CD1c-positive myeloid dendritic cell (primary cell): ENCODE results near the gene ZNF248.
"Not testable (repeated sequence)": the region's sequence is repeated elsewhere in the genome, so short reads cannot be mapped to it uniquely, and the experiment has no call there.

Experiments
- DNase-seq: peaks from one replicate; pipeline ENCODE4 v3.0.0-alpha.2; 2016; ENCODE audit errors: extremely low spot score

The ZNF248 gene

DNA sequence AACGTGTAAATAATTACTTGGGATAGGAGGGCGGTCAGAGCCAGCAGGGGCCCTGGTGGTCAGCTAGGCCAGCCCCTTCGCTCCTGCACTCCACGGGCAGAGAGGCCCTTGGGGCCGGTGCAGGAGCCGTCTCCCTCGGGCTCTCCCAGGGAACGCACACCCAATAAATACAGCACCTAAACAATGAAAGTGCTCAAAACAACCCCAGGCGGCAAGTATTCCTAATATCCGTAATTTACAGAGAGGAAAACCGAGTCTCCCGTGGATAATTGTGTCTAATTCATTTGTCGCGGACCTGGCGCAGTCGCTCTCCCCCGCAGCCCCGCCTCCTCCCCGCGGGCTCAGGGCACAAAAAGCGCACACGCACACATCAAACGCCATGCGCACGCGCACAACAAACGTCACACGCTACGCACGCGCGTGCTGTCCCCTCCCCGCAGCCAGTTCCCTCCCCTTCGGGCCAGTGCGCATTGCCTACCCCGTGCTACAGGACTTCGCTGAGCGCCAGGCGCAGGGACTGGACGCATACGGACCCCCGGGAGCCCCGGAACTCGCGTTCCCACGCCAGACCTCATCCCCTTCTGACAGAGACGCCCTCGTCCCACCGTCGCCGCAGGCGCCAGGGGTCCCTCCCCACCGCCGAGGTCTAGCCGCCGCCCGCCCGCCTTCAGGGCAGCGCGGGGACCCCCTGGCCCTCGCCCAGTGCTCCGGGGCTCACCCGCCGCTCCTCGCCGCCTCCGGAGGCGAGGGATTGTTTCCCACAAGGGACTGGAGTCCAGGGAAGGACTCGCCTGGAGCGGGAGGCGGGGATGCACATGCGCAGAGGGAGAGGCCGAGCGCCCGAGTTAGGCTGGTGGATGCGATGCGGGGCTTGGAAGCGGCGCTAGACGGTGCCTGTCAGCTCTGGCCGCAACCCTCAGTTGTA lies at the start of gene ZNF248:
Gene ZNF248, minus strand, starts transcription at position 324 of the 925 bp plus-strand sequence. CDS start 1,300 bp downstream, outside the sequence.
- peak; percentile 99 for DNase-seq

DNA sequence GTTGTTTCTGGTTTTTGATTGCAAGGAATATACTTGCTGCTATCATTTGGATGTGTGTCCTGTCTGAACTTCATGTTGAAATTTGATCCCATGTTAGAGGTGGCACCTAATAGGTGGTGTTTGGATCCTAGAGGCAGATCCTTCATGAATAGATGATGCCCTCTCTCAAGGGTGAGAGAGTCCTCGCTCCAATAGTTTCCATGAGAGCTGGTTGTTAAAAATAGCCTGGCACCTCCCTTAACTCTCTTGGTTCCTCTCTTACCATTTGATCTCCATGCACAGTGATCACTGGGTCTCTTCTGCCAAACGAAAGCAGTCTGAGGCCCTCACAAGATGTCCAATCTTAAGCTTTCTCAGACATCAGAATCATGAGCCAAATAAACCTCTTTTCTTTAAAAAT lies 49.0 kb upstream of the ZNF248 start:
- no peak for DNase-seq

DNA sequence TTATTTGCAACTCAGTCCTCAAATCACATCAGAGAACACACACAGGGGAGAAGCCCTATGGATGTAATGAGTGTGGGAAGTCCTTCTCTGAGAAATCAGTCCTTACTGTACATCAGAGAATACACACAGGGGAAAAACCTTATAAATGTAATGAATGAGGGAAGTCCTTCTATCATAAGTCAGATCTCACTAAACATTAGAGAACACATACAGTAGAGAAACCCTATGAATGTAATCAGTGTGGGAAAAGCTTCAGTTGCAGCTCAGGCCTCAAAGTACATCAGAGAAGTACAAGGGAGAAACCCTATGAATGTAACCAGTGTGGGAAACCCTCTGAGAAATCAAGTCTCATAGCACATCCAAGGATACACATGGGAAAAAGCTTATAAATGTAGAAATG lies 39.0 kb upstream of the ZNF248 start:
- no peak for DNase-seq

DNA sequence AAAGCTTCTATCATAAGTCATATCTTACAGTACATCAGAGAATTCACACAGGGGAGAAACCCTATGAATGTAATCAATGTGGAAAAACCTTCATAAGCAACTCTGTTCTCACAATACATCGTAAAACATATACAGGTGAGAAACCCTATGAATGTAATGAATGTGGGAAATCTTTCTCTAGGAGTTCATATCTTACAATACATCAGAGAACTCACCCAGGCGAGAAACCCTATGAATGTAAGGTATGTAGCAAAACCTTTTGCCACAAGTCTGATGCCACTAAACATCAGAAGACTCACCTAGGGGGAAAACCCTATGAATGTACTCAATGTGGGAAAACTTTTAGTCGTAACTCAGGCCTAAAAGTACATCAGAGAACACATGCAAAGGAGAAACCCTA lies 38.3 kb upstream of the ZNF248 start:
- DNase-seq: no peak

DNA sequence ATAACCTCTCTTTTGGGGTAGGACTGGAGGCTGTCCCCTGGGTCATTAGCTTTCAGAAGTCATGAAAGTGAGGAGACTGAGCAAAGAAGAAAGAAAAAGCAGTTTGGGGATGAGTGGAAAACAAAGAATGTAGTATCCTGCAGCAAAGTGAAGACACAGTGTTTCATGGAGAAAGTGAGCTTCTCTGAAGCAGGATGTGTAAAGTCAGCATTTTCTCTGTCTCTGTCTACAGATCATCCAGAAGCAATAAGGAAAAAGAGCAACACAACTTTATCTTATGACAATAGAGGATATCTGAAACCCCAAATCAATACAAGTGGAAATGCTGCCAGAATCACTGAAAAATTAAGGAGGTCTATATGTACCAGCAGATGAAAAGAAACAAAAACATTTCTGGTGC lies 28.4 kb upstream of the ZNF248 start:
- no peak for DNase-seq

DNA sequence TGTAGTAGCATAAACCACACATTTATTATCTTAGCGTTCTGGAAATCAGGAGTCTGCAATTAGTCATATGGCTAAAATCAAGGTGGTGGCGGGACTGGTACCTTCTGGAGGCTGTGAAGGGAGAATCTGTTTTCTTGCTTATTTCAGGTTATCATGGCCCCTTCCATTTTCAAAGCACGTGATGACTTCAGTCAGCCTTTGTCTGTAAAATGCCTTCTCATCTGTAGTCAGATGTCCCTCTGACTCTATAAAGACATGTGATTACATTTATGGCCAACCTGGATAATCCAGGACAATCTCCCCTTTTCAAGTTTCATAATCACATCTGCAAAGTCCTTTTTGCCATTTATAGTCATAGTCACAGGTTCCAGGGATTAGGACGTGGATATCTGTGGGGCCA lies 15.5 kb upstream of the ZNF248 start:
- DNase-seq: no peak

DNA sequence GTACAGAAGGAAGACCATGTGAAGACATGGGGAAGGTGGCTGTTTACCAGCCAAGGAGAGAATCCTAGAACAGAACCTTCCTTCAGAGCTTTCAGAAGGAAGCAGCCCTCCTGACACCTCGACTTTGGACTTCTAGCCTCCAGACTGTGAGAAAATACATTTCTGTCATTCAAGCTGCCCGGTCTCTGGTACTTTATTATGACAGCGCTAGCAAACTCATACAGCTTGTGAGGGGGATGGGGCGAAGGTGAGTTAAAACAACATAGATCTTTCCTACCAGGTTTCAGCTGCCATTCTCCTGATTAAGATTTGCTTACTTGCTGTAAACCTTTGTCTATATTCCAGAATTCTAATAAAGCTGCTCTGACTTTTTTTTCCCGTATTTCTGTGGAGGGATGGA lies 14.9 kb upstream of the ZNF248 start:
- DNase-seq: no peak

DNA sequence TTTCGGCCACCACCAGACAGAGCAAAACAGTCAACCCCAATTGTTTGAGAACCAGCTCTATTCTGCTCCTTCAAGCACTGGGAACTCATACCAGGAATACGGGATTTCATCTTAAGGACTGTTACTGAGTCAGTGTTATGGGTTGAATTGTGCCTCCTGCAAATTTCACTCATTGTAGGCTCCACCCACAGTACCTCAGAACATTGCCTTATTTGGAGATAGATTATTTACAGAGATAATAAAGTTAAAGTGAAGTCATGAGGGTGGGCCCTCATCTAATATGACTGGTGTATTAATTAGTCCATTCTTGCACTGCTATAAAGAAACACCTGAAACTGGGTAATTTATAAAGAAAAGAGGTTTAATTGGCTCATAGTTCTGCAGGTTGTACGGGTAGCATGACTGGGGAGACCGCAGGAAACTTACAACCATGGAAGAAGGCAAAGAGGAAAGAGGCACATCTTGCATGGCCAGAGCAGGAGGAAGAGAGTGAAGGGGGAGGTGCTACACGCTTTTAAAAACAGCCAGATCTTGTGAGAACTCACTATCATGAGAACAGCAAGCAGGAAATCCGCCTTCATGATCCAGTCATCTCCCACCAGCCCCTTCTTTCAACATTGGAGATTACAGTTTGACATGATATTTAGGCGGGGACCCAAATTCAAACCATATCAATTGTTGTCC lies 14.3 kb upstream of the ZNF248 start:
- DNase-seq: no peak

DNA sequence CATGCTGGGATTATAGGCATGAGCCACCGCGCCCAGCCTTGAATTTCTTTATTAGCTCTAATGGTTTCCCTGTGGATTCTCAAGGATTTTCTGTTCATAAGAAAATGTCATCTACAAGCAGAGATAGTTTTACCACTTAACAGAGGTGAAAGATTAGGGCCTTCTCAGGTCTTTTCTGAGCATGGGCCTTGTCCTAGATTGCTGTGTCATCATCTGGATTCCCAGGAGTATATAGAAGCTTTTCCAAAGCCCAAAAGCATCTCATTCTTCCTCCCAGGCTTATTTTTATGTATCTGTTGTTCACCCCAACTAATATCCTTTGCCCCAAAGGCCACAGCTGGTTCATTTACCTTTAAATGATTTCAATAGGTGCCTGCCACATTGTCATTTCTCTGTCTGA lies 13.7 kb upstream of the ZNF248 start:
- DNase-seq: no peak

DNA sequence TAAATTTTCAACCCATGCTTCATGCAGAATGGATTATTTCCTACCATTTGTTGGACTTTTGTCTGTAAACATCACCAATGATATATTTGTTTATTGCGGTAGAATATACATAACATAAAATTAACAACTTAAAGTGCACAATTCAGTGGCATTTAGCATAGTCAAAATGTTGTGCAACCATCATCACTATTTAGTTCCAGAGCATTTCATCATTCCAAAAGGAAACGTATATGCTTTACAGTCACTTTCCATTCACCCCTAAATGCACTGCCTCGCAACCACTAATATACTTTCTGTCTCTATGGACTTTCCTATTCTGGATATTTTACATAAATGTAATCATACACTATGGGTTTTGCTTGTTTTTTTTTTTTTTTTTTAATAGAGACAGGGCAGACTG lies 11.4 kb upstream of the ZNF248 start:
- no peak for DNase-seq

DNA sequence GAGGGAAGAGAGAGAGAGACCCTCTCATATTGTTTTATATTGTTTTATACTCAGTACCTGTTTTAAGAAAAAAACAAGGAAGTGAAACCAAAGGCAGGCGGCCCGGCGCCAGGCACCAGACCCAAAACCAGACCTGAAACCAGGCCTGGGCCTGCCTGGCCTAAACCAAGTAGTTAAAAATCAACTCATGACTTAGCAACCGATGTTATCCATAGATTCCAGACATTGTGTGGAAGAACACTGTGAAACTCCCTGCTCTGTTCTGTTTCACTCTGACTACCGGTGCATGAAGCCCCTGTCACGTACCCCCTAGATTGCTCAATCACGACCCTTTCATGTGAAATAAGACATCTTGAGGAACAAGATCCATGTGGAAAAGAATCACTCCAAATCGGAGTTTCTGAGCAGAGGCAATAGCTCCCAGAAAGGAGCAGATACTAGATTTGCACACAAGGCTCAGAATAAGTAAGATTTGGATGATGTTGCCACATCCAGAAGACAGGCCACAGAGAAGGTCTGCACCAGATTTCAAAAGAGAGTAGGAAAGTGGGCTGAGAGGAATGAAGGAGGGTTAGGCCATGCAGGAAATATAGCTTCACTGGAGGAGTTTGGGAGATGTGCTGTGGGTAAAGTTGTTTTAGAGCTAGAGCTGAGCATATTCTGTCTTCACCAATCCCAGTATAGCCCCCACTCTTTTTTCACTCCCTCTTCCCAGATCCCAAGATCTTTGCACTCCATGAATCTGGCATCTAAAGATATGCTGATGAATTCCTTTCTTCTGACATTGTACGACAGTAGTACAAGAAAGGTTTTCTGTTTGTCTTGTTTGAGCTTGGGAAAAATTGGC lies 8.8 kb upstream of the ZNF248 start:
- peak; percentile 20 for DNase-seq

DNA sequence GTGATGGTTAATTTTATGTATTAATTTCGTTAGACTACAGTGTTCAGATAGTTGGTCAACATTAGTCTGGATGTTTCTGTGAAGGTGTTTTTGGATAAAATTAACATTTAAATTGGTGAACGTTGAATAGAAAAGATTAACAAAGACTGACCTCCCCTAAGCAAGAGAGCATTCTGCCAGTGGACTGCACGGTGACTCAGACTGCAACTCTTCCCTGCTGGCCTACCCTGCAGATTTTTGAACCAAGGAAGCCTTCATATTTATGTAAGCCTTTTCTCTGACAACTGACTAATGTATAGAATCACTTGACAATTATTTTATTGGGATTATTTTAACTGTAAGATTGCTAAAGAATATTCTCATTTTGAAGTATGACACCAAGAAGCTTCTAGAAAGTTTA lies 7.9 kb upstream of the ZNF248 start:
- no peak for DNase-seq

DNA sequence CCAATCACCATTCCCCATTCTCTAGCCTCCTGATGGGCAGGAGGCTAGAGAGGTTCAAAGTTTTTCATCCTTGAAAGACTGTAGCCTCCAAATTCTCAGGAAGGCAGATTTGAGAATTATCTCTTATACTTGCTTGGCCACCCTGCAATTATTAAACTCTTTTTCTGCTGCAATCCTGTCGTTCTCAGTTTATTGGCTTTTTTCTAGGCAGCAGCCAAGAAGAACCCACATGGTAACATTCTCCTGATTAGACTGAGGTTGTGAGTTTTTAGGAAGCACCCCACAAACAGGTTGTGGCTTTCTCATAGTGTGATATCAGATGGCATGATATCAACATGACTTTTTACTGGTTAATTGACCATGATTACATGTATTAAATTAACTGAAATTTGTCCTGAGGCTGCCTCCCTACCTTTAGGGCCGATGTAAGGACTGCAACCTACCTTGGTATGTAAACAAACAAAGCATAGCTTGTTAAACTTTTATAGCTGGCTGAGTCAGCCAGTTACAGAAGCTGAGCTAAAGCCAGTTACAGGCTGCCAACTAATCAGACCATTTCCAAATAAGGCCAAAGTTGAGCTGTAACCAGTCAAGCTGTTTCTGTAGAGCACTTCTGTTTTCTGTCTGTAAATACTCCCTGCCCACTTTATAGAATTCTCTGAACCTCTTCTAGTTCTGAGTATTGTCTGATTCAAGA lies 3.2 kb upstream of the ZNF248 start:
- DNase-seq: peak; percentile 61

DNA sequence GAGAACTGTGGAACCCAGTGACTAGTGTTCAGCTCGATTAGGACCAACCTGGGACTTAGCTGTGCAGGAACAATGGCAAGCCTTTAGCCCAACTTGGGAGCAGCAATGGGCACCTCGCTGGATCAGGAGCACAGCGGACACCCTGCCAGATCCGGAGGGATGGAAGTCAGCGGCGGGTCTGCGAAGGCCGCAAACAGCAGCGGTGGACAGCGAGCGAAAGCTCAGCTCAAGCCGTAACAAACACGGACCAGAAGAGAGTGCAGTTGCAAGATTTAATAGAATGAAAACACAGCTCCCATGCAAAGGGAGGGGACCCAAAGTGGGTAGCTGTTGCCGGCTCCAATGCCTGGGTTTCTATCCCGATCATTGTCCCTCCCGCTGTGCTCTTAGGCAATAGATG lies 1.9 kb upstream of the ZNF248 start:
- not testable (repeated sequence) for DNase-seq

DNA sequence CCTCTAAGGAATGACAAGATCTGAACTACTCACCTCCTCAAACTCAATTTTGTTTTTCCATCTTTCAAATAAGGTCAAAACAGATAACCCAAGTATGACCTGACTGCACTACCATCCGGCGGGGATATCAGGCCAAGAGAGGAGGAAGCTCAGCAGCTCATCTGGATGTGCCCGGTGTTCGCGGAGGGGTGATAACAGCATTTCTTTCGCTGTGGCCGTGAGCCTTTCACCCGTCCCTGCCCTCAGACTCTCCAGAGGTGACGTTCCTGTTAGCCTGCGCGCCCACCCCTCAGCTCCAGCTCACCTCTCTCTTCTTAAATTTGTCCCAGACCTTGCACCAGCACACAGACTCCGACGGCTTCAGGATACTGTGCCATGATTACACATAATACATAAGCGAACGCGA lies 526 bp downstream of the ZNF248 start:
- DNase-seq: peak; percentile 35

DNA sequence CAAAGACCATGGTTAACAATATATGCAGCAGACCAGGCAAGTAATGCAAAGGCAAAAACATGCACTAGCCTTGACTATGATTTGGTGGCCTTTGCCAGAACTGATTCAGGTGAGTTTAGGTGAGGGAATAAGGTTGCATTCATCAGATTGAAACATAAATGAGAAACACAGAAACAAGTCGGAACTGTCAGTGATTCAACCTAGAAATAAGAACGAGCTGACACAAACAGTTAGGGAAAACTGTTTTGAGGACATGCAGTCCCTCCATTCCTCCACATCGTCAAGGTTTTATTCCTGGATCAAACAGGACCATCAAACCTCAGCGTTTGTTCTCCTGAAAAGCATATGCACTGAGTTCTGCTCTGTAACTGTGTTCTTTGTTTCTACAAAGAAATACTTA lies 1.8 kb downstream of the ZNF248 start:
- no peak for DNase-seq

DNA sequence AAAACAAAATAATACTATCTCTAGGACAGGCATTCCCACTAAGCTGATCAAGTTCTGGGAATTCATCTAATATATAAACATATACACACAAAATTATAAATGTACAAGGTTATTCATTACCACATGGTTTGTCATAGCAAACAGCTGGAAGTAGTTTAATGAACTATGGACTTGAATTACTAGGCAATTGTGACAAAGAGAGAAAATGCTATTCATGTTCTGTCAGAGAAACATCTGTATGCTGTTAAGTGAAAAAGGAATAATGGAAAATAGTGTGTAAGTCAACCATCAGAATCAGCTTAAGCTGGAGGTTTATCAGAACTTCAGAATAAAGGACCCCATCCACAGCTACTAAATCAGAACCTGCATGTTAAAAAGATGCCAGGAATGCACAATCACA lies 2.8 kb downstream of the ZNF248 start:
- DNase-seq: no peak

DNA sequence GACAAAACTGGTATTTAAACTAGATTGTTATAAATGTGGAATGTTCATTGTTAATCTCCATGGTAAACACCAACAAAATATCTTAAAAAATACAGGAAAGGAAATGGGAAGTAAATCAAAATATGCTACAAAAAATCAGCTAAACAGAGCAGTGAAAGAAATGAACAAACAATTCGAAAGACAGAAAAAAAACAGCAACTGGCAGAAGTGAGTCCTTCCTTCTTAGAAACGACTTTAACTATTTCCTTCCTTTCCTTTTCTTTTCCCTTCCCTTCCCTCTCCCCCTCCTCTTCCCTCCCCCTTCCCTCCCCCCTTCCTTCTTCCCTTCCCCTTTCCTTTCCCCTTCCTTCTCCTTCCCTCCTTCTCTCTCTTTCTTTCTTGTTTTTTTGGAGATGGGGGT lies 12.8 kb downstream of the ZNF248 start:
- DNase-seq: no peak

DNA sequence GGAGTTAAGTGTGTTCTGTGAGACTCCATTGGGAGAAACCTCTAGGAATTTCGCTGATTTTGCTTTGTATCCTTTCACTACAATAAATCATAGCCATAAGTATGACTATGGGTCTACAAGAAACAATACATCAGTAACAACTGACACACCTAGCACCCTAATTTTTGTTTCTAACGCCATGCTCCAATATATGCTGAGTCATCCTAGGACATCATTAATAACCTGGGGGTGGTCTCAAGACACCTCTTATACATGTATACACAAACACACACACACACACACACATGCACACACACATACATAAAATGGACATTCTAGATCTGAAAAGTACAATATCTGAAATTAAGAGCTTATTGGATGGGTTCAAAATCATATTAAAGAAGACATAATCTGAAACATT lies 18.2 kb downstream of the ZNF248 start:
- no peak for DNase-seq

DNA sequence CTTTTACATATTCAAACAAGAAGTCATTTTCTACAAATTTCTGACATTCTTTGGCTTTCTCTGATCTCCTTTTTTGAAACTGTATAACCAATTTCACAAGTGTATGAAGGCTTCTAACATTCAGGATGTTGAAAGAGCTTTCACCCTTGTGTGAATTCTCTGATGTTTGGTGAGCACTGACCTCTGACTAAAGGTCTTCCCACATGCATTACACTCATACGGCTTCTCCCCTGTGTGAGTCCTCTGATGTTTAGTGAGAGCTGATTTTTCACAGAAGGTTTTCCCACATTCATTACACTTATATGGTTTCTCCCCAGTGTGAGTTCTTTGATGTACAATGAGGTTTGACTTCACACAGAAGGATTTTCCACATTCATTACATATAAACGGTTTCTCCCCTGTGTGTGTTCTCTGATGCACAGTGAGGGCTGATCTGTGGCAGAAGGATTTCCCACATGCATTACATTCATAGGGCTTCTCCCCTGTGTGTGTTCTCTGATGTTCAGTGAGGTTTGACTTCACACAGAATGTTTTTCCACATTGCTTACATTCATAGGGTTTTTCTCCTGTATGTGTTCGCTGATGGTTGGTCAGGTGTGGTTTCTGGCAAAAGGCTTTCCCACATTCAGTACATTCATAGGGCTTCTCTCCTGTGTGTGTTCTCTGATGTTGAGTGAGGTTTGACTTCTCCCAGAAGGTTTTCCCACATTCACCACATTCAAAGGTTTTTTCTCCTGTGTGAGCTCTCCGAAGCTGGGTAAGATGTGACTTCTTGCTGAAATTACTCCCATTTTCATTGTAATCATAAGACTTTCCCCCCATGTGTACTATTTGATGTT lies 25.7 kb downstream of the ZNF248 start:
- DNase-seq: no peak

DNA sequence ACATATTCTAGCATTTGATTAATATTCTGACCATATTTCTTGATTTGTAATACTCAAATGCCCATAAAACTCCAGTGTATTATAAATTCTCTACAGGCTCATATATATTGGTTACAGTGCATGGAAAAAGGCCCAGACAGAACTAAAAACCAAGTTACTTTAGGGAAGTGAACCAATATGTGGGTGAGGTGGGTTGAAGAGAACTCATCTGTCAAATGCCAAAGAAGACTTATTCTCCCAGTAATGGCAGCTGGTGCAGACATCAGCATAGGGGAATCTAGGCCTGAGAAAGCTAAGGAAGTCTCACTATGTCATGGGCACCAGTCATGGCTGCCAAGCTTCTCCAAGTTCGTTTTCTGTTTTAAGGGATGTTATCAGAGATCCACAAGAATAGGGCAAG lies 30.6 kb downstream of the ZNF248 start:
- DNase-seq: no peak
